HG03095 (cell line): ENCODE results near the gene SKAP1.
A peak's percentile ranks its signal among the peaks of the same experiment; 100 is the strongest.

Source experiments
- ATAC-seq: cut with Tn5 transposase; IDR thresholded peaks from one replicate; pipeline ENCODE4 v1.9.1; 2021; ENCODE audit warnings: moderate library complexity; ENCODE audit not compliant: unreplicated experiment

The SKAP1 gene

DNA sequence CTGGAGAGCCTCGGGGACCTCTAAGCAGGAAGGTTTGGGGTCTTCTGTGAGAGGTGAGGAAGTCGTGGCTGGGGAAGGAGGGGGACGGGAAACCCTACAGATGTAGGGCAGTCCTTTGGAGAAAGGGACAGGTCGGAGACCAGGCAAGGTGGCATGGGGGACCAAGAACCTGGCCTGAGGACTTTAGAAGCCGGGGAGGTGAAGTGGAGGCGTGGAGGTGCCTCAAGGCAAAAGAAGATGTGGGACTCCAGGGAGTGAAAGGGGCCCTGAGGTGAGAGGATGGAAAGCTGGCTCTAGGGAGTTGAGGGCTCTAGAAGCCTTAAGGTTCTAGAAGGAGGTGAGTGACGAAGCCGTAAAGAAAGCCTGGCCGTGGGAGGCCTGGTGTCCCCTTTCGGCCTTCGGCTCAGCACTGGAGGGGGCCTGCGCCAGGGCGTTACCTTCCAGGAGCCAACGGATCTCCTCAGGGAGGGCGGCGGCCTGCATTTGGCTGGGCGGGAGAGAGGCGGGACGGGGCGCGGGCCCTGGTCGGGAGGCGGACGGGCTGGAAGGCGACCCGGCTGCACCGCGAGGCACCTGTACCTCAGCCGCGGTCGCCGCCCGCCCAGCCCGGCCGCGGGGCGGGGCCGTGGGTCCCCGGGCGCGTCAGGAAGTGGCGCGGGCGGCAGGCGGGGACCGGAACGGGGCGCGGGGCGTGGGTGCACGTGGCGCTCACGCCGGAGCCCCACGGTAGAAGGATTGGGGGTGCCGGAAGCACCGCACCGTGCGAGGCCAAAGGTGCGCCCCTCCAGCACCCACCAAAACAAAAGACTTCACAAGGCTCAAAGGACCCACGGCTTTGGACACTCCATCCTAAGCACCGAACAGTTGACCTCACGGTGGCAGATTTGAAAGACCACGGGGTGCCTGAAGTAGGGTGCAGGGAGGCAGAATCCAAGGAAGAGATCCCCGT, at the start of gene SKAP1:
SKAP1 (minus strand) TSS at position 577 of the 949 bp plus-strand sequence.
- peak; percentile 56 for ATAC-seq

GRCh38 chr17:48479014-48479402, 49.0 kb upstream of the SKAP1 start:
- ATAC-seq = no peak

DNA sequence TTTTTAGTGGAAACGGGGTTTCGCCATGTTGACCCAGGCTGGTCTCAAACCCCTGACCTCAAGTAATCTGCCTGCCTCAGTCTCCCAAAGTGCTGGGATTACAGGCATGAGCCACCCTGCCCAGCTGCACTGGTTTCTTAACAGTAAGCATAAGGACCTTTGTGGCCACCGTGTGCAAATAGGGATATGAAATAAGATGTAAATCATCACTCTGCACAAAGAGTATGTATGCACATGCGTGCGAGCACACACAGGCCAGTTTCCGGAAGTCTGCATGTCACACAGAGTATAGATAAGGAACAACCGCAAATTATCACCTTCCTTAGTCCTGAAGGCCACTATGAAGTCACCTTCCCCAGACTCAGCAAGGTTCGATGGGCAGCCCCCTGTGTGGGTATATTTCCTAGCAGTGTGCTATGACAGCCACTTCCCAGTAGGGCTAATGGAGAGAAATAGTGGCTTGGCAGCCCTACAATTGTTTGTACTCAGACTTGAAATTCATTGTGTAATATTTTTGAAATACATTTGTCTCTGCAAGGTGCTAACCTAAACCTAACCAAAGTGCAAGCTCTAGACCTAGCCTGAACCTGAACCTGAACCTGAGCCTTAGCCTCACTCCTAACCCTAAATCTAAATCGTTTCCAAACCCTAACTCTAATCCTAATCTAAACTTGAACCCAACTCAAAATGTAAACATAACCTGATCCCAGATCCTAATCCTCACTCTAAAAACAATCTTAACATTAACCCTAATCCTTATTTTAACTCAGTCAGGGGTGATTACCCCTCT, 48.4 kb upstream of the SKAP1 start:
- peak; percentile 84 for ATAC-seq

DNA sequence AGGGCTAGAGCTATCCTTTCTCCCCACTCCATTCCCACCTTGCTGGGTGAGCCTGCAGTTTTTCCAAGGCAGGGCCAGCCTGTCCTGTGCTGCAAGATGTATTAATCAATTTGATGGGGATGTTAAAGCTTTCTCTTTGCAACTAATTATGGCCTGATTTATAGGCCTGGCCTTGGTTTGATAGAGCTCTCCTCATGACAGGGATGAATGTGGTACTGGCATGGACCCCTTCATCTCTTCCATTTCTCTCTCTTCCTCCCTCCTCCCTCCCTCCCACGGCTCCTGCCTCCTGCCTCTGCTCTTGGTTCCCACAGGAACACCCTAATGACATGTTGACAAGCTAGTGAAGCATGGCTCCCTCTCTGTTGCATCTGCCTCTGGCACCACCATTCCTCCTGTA, 47.2 kb upstream of the SKAP1 start:
- no peak for ATAC-seq

DNA sequence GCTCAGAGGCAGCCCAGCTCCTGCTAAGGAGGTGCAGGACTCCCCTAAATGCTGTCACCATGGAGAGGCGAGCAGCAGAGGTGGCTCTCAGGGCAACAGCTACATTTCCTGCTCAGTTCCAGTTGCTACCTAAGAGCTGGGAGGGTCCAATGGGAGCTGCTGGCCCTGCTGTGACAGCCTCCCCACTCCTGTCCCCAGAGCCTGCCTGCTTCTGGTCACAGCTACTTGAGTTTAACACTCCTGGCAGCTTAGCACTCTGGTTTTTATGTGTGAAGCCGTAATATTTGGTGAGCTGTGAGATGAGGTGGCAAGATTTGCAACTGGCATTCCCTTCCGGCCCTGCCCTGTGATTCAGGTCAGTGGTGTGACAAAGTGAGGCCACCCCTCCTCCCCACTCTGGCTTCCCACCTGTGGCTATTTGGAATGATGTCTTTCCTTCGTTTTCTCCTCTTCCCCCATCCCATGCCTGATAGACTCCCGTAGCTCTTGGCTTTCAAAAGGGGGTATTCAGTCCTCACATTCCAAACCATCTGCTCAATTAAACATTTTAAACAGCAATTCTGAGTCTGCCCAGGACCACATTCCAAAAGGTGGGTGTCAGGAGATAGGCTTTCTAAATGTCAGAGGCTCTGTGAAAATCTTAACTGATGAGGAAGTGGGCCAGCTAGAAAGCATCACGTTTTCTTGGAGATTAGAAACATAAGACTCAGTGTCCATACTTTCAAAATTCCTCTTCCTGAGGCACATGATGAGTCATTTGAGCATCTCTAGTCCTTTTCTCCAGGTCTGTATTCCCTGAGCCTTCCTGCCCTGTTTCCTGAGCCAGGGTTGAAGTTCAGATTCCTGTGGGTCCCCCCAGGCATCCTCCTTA, 42.6 kb upstream of the SKAP1 start:
- ATAC-seq = no peak

GRCh38 chr17:48471817-48472410, 41.9 kb upstream of the SKAP1 start:
- no peak for ATAC-seq

- no peak for ATAC-seq
These were observed 40.5 kb upstream of the SKAP1 start for GRCh38 chr17:48470388-48471034.

DNA sequence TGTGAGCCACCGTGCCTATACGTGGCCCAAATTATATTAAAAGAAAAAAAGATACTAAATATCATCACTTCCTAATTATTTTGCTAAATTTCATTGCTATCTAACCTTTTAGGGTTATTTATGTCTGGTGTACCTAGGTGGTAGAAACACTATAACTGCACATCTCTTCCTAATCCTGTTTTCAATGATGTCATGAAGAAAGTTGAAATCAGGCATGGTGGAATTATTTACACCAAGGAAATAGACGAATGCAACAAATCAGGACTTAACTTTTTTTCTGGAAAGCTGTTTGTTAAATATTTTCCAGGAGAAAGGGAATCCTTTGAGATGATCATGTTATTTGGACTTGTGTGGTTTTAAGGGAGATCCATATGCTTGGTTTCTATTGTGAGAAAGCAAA, 39.2 kb upstream of the SKAP1 start:
- ATAC-seq = no peak

DNA sequence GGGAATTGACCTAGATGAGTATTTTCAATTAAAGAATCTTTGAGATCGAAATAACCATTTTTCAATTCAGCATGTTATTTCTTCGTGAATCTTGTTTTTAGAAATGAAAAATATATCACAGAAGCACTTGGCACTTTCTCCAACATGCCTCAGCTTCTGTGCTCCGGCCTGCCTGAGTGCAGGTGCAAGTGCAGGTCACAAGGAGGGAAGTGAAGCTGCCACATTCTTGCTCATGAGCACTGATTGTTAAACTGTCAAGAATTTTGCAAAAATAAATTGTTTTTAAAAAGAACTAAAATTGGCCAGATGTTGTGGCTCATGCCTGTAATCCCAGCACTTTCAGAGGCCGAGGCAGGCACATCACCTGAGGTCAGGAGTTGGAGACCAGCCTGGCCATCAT, 38.3 kb upstream of the SKAP1 start:
- no peak for ATAC-seq

DNA sequence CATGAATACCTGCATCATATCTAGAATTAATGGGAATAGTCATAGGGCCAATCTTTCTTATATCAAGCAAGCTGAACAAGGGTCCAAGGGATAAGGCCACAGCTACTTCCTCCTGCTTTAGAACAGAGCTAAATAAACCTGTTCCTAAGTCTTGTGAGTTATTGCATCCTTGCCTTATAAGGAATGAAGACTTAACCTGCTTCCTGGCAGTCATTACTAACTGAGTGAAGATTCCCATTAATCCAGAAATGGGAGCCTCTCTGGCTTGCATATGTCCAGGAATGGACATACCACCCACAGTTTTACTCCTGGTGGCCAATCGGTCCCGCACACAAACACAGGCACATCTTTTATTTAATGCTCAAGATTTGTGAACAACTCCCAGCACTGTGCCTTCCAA, 35.9 kb upstream of the SKAP1 start:
- no peak for ATAC-seq

GRCh38 chr17:48463526-48463925, 33.5 kb upstream of the SKAP1 start:
- no peak for ATAC-seq

DNA sequence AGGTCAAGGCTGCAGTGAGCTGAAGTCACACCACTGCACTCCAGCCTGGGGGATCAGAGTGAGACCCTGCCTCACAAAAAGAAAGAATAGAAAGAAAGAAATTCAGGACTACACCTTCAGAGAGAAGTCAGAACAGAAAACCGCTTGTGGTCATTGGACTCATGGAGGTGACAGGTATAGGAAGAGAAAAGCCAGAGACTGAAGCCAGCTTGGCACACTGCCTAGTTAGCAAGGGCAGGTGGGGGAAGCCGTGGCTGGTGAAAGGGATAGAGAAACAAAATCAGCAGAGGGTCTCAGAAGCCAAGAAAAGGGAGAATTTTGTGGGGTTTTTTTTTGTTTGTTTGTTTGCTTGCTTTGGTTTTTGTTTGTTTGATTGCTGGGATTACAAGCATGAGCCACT, 32.9 kb upstream of the SKAP1 start:
- ATAC-seq = no peak

DNA sequence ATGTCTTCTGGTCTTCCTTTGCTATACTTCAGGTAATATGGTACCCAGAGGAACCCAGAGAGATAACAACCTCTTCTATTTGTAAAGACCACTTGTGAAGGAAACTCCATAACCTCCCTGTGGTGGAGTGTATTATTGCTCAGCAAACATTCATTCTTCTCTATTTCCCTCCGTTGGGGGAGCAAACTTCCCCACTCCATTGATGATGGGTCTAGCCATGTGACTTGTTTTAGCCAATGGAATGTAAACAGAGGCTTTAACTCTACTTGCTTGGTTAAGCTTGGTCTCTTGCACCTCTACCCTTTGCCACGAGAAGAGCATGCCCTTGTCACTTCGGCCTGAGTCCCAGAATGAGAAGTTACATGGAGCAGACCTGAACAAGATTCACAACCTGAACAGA, 30.0 kb upstream of the SKAP1 start:
- ATAC-seq = no peak

GRCh38 chr17:48459070-48459844, 29.2 kb upstream of the SKAP1 start:
- no peak for ATAC-seq

GRCh38 chr17:48457080-48457836, 27.2 kb upstream of the SKAP1 start:
- no peak for ATAC-seq

DNA sequence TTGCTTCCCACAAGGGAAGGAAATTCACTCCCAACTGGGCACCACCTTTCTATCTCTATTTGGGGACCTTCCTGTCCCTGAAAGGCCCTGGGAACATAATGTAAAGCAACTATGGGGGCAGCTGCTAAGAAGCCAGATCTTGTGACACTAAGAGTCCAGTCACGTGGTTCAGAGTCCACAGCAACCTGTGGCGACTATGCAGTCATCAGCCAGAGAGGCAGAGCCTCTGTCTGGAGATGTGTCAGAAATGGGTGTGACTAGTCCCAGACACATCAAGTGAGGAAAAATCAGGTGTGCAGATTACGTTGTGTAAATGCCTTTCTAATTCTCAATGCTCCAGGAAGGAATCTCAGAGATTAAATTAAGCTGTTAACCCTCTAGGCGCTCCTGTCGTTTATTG, 26.6 kb upstream of the SKAP1 start:
- no peak for ATAC-seq

GRCh38 chr17:48455791-48456190, 25.8 kb upstream of the SKAP1 start:
- no peak for ATAC-seq

DNA sequence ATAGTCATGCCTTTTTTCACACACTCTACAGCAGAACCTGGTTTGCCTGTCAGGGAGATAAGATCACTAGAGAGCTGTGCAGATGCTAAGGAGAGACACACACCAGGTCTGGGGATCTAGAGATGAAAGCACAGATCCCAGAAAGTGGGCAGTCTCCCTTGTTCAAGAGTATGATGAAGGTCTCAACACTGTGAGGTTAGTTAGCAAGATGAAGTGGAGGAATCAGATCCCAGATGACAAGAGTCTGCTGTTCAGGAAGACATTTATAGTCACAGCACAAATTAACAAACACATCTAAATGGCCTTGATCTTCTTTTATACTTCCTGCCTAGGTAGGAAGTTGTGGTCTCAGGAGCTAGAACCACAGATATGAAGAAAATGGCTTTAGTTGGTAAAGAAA, 23.4 kb upstream of the SKAP1 start:
- no peak for ATAC-seq

GRCh38 chr17:48451489-48451888, 21.5 kb upstream of the SKAP1 start:
- ATAC-seq = no peak
